Liver (tissue), 9 donors: ENCODE measurements around the gene SLC6A11. TPM values are rescaled to one million over a fixed set of nuclear protein-coding genes. Genes with fewer than 3 reads are reported as not detected.

ENCODE experiments used
- DNase-seq: peaks from one replicate; pipeline ENCODE4 v3.0.0-alpha.2; 2017; ENCODE audit warnings: low spot score
- H3K27ac ChIP-seq, 2 donors: one replicate each; pipeline ENCODE4 v1.7.0; 2013; ENCODE audit warnings: inconsistent platforms in 2 of 2, low read length in 2 of 2, control low read depth in 1 of 2, low read depth in 1 of 2, mild to moderate bottlenecking in 1 of 2
- H3K27me3 ChIP-seq, 4 donors: one replicate each; pipeline versions ENCODE4 v1.6.1 to v1.7.0; 2013; ENCODE audit warnings: low read length in 3 of 4, inconsistent platforms in 1 of 4, mild to moderate bottlenecking in 1 of 4, moderate library complexity in 1 of 4; ENCODE audit not compliant: control insufficient read depth in 4 of 4, insufficient read depth in 4 of 4
- H3K36me3 ChIP-seq, 4 donors: one replicate each; pipeline versions ENCODE4 v1.6.1 to v1.7.0; 2013; ENCODE audit warnings: low read length in 3 of 4, mild to moderate bottlenecking in 3 of 4, low read depth in 1 of 4, moderate library complexity in 1 of 4; ENCODE audit not compliant: control insufficient read depth in 4 of 4, insufficient read depth in 3 of 4
- H3K4me1 ChIP-seq, 4 donors: one replicate each; pipeline versions ENCODE4 v1.6.1 to v1.7.0; 2013; ENCODE audit warnings: low read length in 3 of 4, mild to moderate bottlenecking in 3 of 4, moderate library complexity in 1 of 4; ENCODE audit not compliant: control insufficient read depth in 4 of 4, insufficient read depth in 4 of 4
- H3K4me3 ChIP-seq, 3 donors: one replicate each; pipeline versions ENCODE4 v1.6.1 to v1.7.0; 2013; ENCODE audit warnings: low read length in 3 of 3, control low read depth in 1 of 3, low read depth in 1 of 3, mild to moderate bottlenecking in 1 of 3
- H3K9ac ChIP-seq, 2 donors: one replicate each; pipeline ENCODE4 v1.7.0; 2013; ENCODE audit warnings: low read length in 2 of 2, mild to moderate bottlenecking in 2 of 2, moderate library complexity in 2 of 2, control low read depth in 1 of 2, low read depth in 1 of 2
- H3K9me3 ChIP-seq, 4 donors: one replicate each; pipeline versions ENCODE4 v1.6.1 to v1.7.0; 2013; ENCODE audit warnings: low read length in 3 of 4; ENCODE audit not compliant: control insufficient read depth in 4 of 4
- ATF3 ChIP-seq: IDR thresholded peaks from 2 replicates; pipeline ENCODE4 v1.6.1; 2016; ENCODE audit warnings: antibody characterized with exemption
- CTCF ChIP-seq: fragments of 150-350 bp; IDR thresholded peaks from 2 replicates; pipeline ENCODE4 v1.5.1; 2017; ENCODE audit warnings: improper control_type of control experiment, low read depth, low read length; ENCODE audit not compliant: missing input control
- EGR1 ChIP-seq, 2 donors: IDR thresholded peaks; 2 replicates each; pipeline ENCODE4 v1.6.1; 2016 to 2018; ENCODE audit warnings: antibody characterized with exemption in 2 of 2, low read depth in 2 of 2
- FOXA1 ChIP-seq: IDR thresholded peaks from 2 replicates; pipeline ENCODE4 v1.6.1; 2016; ENCODE audit warnings: antibody characterized with exemption
- FOXA2 ChIP-seq: IDR thresholded peaks from 2 replicates; pipeline ENCODE4 v1.6.1; 2016; ENCODE audit warnings: antibody characterized with exemption
- GABPA ChIP-seq, 2 donors: IDR thresholded peaks in 1 of 2; conservative IDR thresholded peaks in 1 of 2; 2 replicates each; pipeline ENCODE4 v1.6.1; 2016; ENCODE audit warnings: antibody characterized with exemption in 2 of 2, mild to moderate bottlenecking in 1 of 2, moderate library complexity in 1 of 2
- HNF4A ChIP-seq, 2 donors: conservative IDR thresholded peaks; 2 replicates each; pipeline ENCODE4 v1.6.1; 2016; ENCODE audit warnings: antibody characterized with exemption in 2 of 2, mild to moderate bottlenecking in 2 of 2
- HNF4G ChIP-seq: IDR thresholded peaks from 2 replicates; pipeline ENCODE4 v1.6.1; 2016; ENCODE audit warnings: antibody characterized with exemption
- MAX ChIP-seq: IDR thresholded peaks from 2 replicates; pipeline ENCODE4 v1.6.1; 2016; ENCODE audit warnings: antibody characterized with exemption
- NR2F2 ChIP-seq: IDR thresholded peaks from 2 replicates; pipeline ENCODE4 v1.6.1; 2016; ENCODE audit warnings: antibody characterized with exemption
- RAD21 ChIP-seq, 2 donors: IDR thresholded peaks; 2 replicates each; pipeline ENCODE4 v1.6.1; 2016; ENCODE audit warnings: antibody characterized with exemption in 2 of 2, mild to moderate bottlenecking in 2 of 2
- REST ChIP-seq: IDR thresholded peaks from 2 replicates; pipeline ENCODE4 v1.6.1; 2016; ENCODE audit warnings: antibody characterized with exemption, mild to moderate bottlenecking
- RXRA ChIP-seq, 2 donors: IDR thresholded peaks; 2 replicates each; pipeline ENCODE4 v1.6.1; 2017 to 2018; ENCODE audit warnings: antibody characterized with exemption in 2 of 2, mild to moderate bottlenecking in 1 of 2
- SP1 ChIP-seq: IDR thresholded peaks from 2 replicates; pipeline ENCODE4 v1.6.1; 2018; ENCODE audit warnings: antibody characterized with exemption, mild to moderate bottlenecking
- TAF1 ChIP-seq: conservative IDR thresholded peaks from 2 replicates; pipeline ENCODE4 v1.6.1; 2016; ENCODE audit warnings: antibody characterized with exemption, mild to moderate bottlenecking
- YY1 ChIP-seq: IDR thresholded peaks from 2 replicates; pipeline ENCODE4 v1.6.1; 2016; ENCODE audit warnings: antibody characterized with exemption, mild to moderate bottlenecking
- WGBS: extraction: QIAGEN DNeasy Blood & Tissue Kit; methylation state at CpG from one replicate; pipeline ENCODE4 v1.1.7; 2013; 5-methylcytosine and 5-hydroxymethylcytosine counted together
- polyA plus RNA-seq, 2 donors: library from polyadenylated mRNA; stranded (reverse) in 1 of 2; unstranded in 1 of 2; fragments of 200-250 nt in 1 of 2; fragments of >200 nt in 1 of 2; fragmentation: Nextera tagmentation in 1 of 2; extraction: Ambion mirVana in 1 of 2; gene quantifications; one replicate each; pipeline versions ENCODE4 v1.2.1 to v1.2.3, GENCODE V29; 2013 to 2015
- total RNA-seq, 2 donors: library from RNA; depleted of rRNA; stranded (reverse); fragments of >200 nt; gene quantifications; one replicate each; pipeline ENCODE4 v1.2.3, GENCODE V29; 2014
- donor health status: healthy.
- donor health status: healthy.
- donor health status: healthy.
- donor health status: healthy.
- donor health status: healthy.

SLC6A11 gene
- total and polyA plus RNA-seq, 4 donors, result under 0.01 to 7.1 (median 0.01) TPM; not detected in 1

GRCh38 chr3:10839167-10839566, 23.1 kb downstream of the SLC6A11 start:
- TF ChIP-seq MAX, result no peak
- TF ChIP-seq HNF4A (conservative IDR thresholded peaks at IDR 0.05), result no peak
- no peak for TF ChIP-seq FOXA1
- TF ChIP-seq REST, result no peak
- no peak for TF ChIP-seq TAF1
- TF ChIP-seq YY1, result no peak
- TF ChIP-seq NR2F2, result no peak
- TF ChIP-seq HNF4G, result no peak

GRCh38 chr3:10841100-10841499, 25.1 kb downstream of the SLC6A11 start:
- no peaks in the 10 kb centered on the region for H3K9me3 ChIP-seq
- no peak for TF ChIP-seq TAF1
- no peak for TF ChIP-seq FOXA1
- no peak for TF ChIP-seq HNF4A (conservative IDR thresholded peaks at IDR 0.05)
- no peak for TF ChIP-seq REST
- no peak for TF ChIP-seq GABPA (IDR thresholded peaks at IDR 0.05 in 1 of 2, conservative IDR thresholded peaks at IDR 0.05 in 1 of 2)
- TF ChIP-seq NR2F2, result no peak
- TF ChIP-seq RAD21 (IDR thresholded peaks at IDR 0.05), result no peak
- no peak for TF ChIP-seq FOXA2
- TF ChIP-seq RXRA (IDR thresholded peaks at IDR 0.05), result no peak
- no peak for TF ChIP-seq SP1
- no peak for TF ChIP-seq YY1
- no peak for TF ChIP-seq EGR1 (IDR thresholded peaks at IDR 0.05; ENCODE audit: low read depth in 2 of 2)
- TF ChIP-seq ATF3, result no peak
- TF ChIP-seq HNF4G, result no peak
- no peak for TF ChIP-seq CTCF
- no peaks in the 10 kb centered on the region for H3K27me3 ChIP-seq
- 83% methylated on average over 4 of the region's 4 CpGs for WGBS
- no peak for DNase-seq
- no peak overlapping the region for H3K27ac ChIP-seq
- no peak overlapping the region for H3K9ac ChIP-seq
- H3K36me3 ChIP-seq, result no peaks in the 10 kb centered on the region
- H3K4me3 ChIP-seq, result no peak overlapping the region
- no peaks in the 10 kb centered on the region for H3K4me1 ChIP-seq

More at GRCh38 chr3:10839167-10839566, 23.1 kb downstream of the SLC6A11 start:
- H3K4me3 ChIP-seq, result no peak overlapping the region
- H3K9ac ChIP-seq, result no peak overlapping the region
- WGBS, result 86% methylated on average over 4 of the region's 4 CpGs
- H3K36me3 ChIP-seq, result no peaks in the 10 kb centered on the region
- H3K27me3 ChIP-seq, result no peaks in the 10 kb centered on the region
- no peaks in the 10 kb centered on the region for H3K9me3 ChIP-seq
- DNase-seq, result no peak
- H3K27ac ChIP-seq, result no peak overlapping the region
- no peaks in the 10 kb centered on the region for H3K4me1 ChIP-seq
